ENCODE measurements around the gene GPS1.

Gene GPS1

GRCh38 chr17:82060614-82061013, 8.9 kb downstream of the GPS1 start:
- DNase-seq, result no peak

GRCh38 chr17:82061047-82061925, 9.6 kb downstream of the GPS1 start:
- no peak for DNase-seq

GRCh38 chr17:82062076-82062983, 10.6 kb downstream of the GPS1 start:
- no peak for DNase-seq

GRCh38 chr17:82062984-82063368, 11.3 kb downstream of the GPS1 start:
- no peak for DNase-seq

- no peak for DNase-seq
These were observed 12.0 kb downstream of the GPS1 start for GRCh38 chr17:82063424-82064415.

- DNase-seq, result no peak
These were observed 12.9 kb downstream of the GPS1 start for GRCh38 chr17:82064433-82065192.

GRCh38 chr17:82065193-82065637, 13.5 kb downstream of the GPS1 start:
- no peak for DNase-seq

GRCh38 chr17:82065638-82066303, 14.1 kb downstream of the GPS1 start, which contains the start of gene DUS1L:
Gene DUS1L, minus strand, starts transcription at chr17:82065804. Its CDS starts 745 bp downstream, at chr17:82065059.
- DNase-seq, result peak; percentile 73

GRCh38 chr17:82070611-82071010, 18.9 kb downstream of the GPS1 start:
- no peak for DNase-seq

- no peak for DNase-seq
These were observed 21.1 kb downstream of the GPS1 start for GRCh38 chr17:82072827-82073226.

GRCh38 chr17:82073446-82073845, 21.7 kb downstream of the GPS1 start:
- no peak for DNase-seq

- DNase-seq, result no peak
These were observed 24.5 kb downstream of the GPS1 start for GRCh38 chr17:82076018-82076784.

- no peak for DNase-seq
These were observed 25.3 kb downstream of the GPS1 start for GRCh38 chr17:82076785-82077591.

GRCh38 chr17:82077617-82078358, 26.1 kb downstream of the GPS1 start:
- no peak for DNase-seq

- no peak for DNase-seq
These were observed 26.7 kb downstream of the GPS1 start for GRCh38 chr17:82078433-82078832.

GRCh38 chr17:82079001-82079677, 27.4 kb downstream of the GPS1 start:
- DNase-seq, result no peak

- no peak for DNase-seq
These were observed 28.5 kb downstream of the GPS1 start for GRCh38 chr17:82080048-82080788.

Measured in OCI-M1 (cell line).